HEK293 (cell line): ENCODE measurements around the gene SWT1.

Experiments
- GFI1B ChIP-seq: fragments of 450-650 bp; formaldehyde crosslinking; IDR thresholded peaks from 2 replicates; pipeline ENCODE4 v1.5.1; 2016; ENCODE audit warnings: missing biosample characterization, missing genetic modification characterization
- GLI4 ChIP-seq: fragments of 450-650 bp; formaldehyde crosslinking; IDR thresholded peaks from 2 replicates; pipeline ENCODE4 v1.5.1; 2016; ENCODE audit warnings: missing biosample characterization, missing genetic modification characterization
- GLIS2 ChIP-seq: fragments of 450-650 bp; formaldehyde crosslinking; IDR thresholded peaks from 2 replicates; pipeline ENCODE4 v1.5.1; 2016; ENCODE audit warnings: missing biosample characterization, missing genetic modification characterization
- KLF10 ChIP-seq: fragments of 450-650 bp; IDR thresholded peaks from 2 replicates; pipeline ENCODE4 v1.5.1; 2018; ENCODE audit warnings: missing biosample characterization, mild to moderate bottlenecking, missing genetic modification characterization
- KLF17 ChIP-seq: fragments of 450-650 bp; formaldehyde crosslinking; IDR thresholded peaks from 2 replicates; pipeline ENCODE4 v1.5.1; 2016; ENCODE audit warnings: missing biosample characterization, missing genetic modification characterization
- OVOL3 ChIP-seq: fragments of 450-650 bp; formaldehyde crosslinking; IDR thresholded peaks from 2 replicates; pipeline ENCODE4 v1.5.1; 2016; ENCODE audit warnings: missing biosample characterization, missing genetic modification characterization
- TSHZ1 ChIP-seq: fragments of 450-650 bp; formaldehyde crosslinking; IDR thresholded peaks from 2 replicates; pipeline ENCODE4 v1.5.1; 2016; ENCODE audit warnings: missing biosample characterization, missing genetic modification characterization, borderline replicate concordance
- ZBTB10 ChIP-seq: fragments of 450-650 bp; formaldehyde crosslinking; IDR thresholded peaks from 2 replicates; pipeline ENCODE4 v1.5.1; 2016; ENCODE audit warnings: missing biosample characterization, missing genetic modification characterization
- ZBTB20 ChIP-seq: fragments of 450-650 bp; formaldehyde crosslinking; IDR thresholded peaks from 2 replicates; pipeline ENCODE4 v1.5.1; 2016; ENCODE audit warnings: missing biosample characterization, missing genetic modification characterization
- ZBTB6 ChIP-seq: fragments of 450-650 bp; formaldehyde crosslinking; IDR thresholded peaks from 2 replicates; pipeline ENCODE4 v1.5.1; 2017; ENCODE audit warnings: missing biosample characterization, missing genetic modification characterization
- ZEB2 ChIP-seq: fragments of 450-650 bp; formaldehyde crosslinking; IDR thresholded peaks from 2 replicates; pipeline ENCODE4 v1.5.1; 2016; ENCODE audit warnings: missing biosample characterization, missing genetic modification characterization
- ZFHX2 ChIP-seq: fragments of 450-650 bp; formaldehyde crosslinking; conservative IDR thresholded peaks from 2 replicates; pipeline ENCODE4 v1.5.1; 2016; ENCODE audit warnings: missing biosample characterization, missing genetic modification characterization
- ZNF114 ChIP-seq: fragments of 450-650 bp; formaldehyde crosslinking; IDR thresholded peaks from 2 replicates; pipeline ENCODE4 v1.5.0; 2017; ENCODE audit warnings: missing biosample characterization, missing genetic modification characterization
- ZNF138 ChIP-seq: fragments of 450-650 bp; formaldehyde crosslinking; IDR thresholded peaks from 2 replicates; pipeline ENCODE4 v1.5.1; 2016; ENCODE audit warnings: missing biosample characterization, missing genetic modification characterization, borderline replicate concordance
- ZNF169 ChIP-seq: fragments of 450-650 bp; formaldehyde crosslinking; IDR thresholded peaks from 2 replicates; pipeline ENCODE4 v1.5.1; 2016; ENCODE audit warnings: missing biosample characterization, missing genetic modification characterization
- ZNF175 ChIP-seq: fragments of 450-650 bp; formaldehyde crosslinking; IDR thresholded peaks from 2 replicates; pipeline ENCODE4 v1.5.1; 2016; ENCODE audit warnings: missing biosample characterization, missing genetic modification characterization
- ZNF223 ChIP-seq: fragments of 450-650 bp; formaldehyde crosslinking; IDR thresholded peaks from 2 replicates; pipeline ENCODE4 v1.5.1; 2016; ENCODE audit warnings: missing biosample characterization, missing genetic modification characterization
- ZNF239 ChIP-seq: fragments of 450-650 bp; formaldehyde crosslinking; IDR thresholded peaks from 2 replicates; pipeline ENCODE4 v1.5.1; 2016; ENCODE audit warnings: missing biosample characterization, missing genetic modification characterization
- ZNF324 ChIP-seq: fragments of 450-650 bp; formaldehyde crosslinking; IDR thresholded peaks from 2 replicates; pipeline ENCODE4 v1.5.1; 2016; ENCODE audit warnings: missing biosample characterization, missing genetic modification characterization
- ZNF335 ChIP-seq: fragments of 450-650 bp; formaldehyde crosslinking; conservative IDR thresholded peaks from 2 replicates; pipeline ENCODE4 v1.5.1; 2016; ENCODE audit warnings: missing biosample characterization, missing genetic modification characterization
- ZNF398 ChIP-seq: fragments of 450-650 bp; formaldehyde crosslinking; IDR thresholded peaks from 2 replicates; pipeline ENCODE4 v1.5.1; 2017; ENCODE audit warnings: missing biosample characterization, missing genetic modification characterization
- ZNF426 ChIP-seq: fragments of 450-650 bp; formaldehyde crosslinking; IDR thresholded peaks from 2 replicates; pipeline ENCODE4 v1.5.1; 2017; ENCODE audit warnings: missing biosample characterization, missing genetic modification characterization, mild to moderate bottlenecking, inconsistent platforms, moderate library complexity
- ZNF514 ChIP-seq: fragments of 450-650 bp; formaldehyde crosslinking; IDR thresholded peaks from 2 replicates; pipeline ENCODE4 v1.5.1; 2016; ENCODE audit warnings: missing biosample characterization, missing genetic modification characterization
- ZNF701 ChIP-seq: fragments of 450-650 bp; formaldehyde crosslinking; IDR thresholded peaks from 2 replicates; pipeline ENCODE4 v1.5.1; 2016; ENCODE audit warnings: missing biosample characterization, missing genetic modification characterization
- ZNF791 ChIP-seq: fragments of 450-650 bp; formaldehyde crosslinking; IDR thresholded peaks from 2 replicates; pipeline ENCODE4 v1.5.1; 2016; ENCODE audit warnings: missing biosample characterization, missing genetic modification characterization
- ZNF792 ChIP-seq: fragments of 450-650 bp; formaldehyde crosslinking; IDR thresholded peaks from 2 replicates; pipeline ENCODE4 v1.5.1; 2016; ENCODE audit warnings: missing biosample characterization, missing genetic modification characterization
- ZNF837 ChIP-seq: fragments of 450-650 bp; formaldehyde crosslinking; IDR thresholded peaks from 2 replicates; pipeline ENCODE4 v1.5.1; 2016; ENCODE audit warnings: missing biosample characterization, missing genetic modification characterization
- ZXDB ChIP-seq: fragments of 450-650 bp; formaldehyde crosslinking; IDR thresholded peaks from 2 replicates; pipeline ENCODE4 v1.5.1; 2016; ENCODE audit warnings: missing biosample characterization, missing genetic modification characterization

Gene SWT1

GRCh38 chr1:185156854-185157598, at the start of gene SWT1, which contains the start of gene TRMT1L (continued):
- TF ChIP-seq TSHZ1 (tag by site-specific recombination) (no peak), ZNF837 (no peak), ZNF398 (tag by site-specific recombination) (peak; percentile 86), ZBTB20 (tag by site-specific recombination) (peak; percentile 82), ZNF175 (tag by site-specific recombination) (no peak), ZNF169 (tag by site-specific recombination) (no peak), GLIS2 (tag by site-specific recombination) (peak; percentile 89), ZXDB (peak; percentile 52; the same call in 1 of the 2 replicates), ZNF426 (tag by site-specific recombination) (no peak), ZBTB6 (no peak), ZNF701 (tag by site-specific recombination) (no peak), ZNF791 (no peak), KLF10 (tag by site-specific recombination) (peak; percentile 84), ZNF324 (peak; percentile 40; the same call in 1 of the 2 replicates), GFI1B (no peak), ZBTB10 (tag by site-specific recombination) (peak; percentile 91), OVOL3 (tag by site-specific recombination) (no peak), ZEB2 (tag by site-specific recombination) (peak; percentile 91), GLI4 (tag by site-specific recombination) (no peak), ZNF239 (tag by site-specific recombination) (no peak), ZNF114 (tag by site-specific recombination) (no peak), ZNF223 (tag by site-specific recombination) (no peak), ZNF792 (tag by site-specific recombination) (no peak), ZNF335 (tag by site-specific recombination) (peak; percentile 99), ZNF514 (tag by site-specific recombination) (no peak), ZFHX2 (tag by site-specific recombination) (peak; percentile 87), KLF17 (tag by site-specific recombination) (peak; percentile 29; the same call in 1 of the 2 replicates), ZNF138 (tag by site-specific recombination) (no peak)
